Thoracic aorta (tissue), 2 donors: ENCODE results near the gene TNFRSF1A. TPM values are rescaled to one million over a fixed set of nuclear protein-coding genes. Genes with fewer than 3 reads are reported as not detected.
A peak's percentile ranks its signal among the peaks of the same experiment; 100 is the strongest.
"Not testable (repeated sequence)": the region's sequence is repeated elsewhere in the genome, so short reads cannot be mapped to it uniquely, and the experiment has no call there.

Source experiments
- ATAC-seq: fragments of 150-250 bp; one replicate; pipeline ENCODE4 v1.8.0; 2017; ENCODE audit warnings: low read depth; ENCODE audit not compliant: insufficient number of reproducible peaks, low FRiP score
- DNase-seq: peaks from one replicate; pipeline ENCODE4 v3.0.0-alpha.2; 2020; ENCODE audit warnings: low spot score
- H3K27ac ChIP-seq, 2 donors: fragments of 200-600 bp; sonication (generic); 1 replicate in 1 of 2; 2 replicates in 1 of 2; pipeline ENCODE4 v1.5.1; 2016; ENCODE audit warnings: mild to moderate bottlenecking in 2 of 2, moderate library complexity in 2 of 2
- H3K27me3 ChIP-seq: fragments of 200-600 bp; sonication (generic); replicated peaks from 2 replicates; pipeline ENCODE4 v1.6.0; 2016; ENCODE audit warnings: mild to moderate bottlenecking; ENCODE audit not compliant: insufficient read depth
- H3K36me3 ChIP-seq: fragments of 200-600 bp; sonication (generic); one replicate; pipeline ENCODE4 v1.5.1; 2016
- H3K4me1 ChIP-seq, 2 donors: fragments of 200-600 bp; sonication (generic); 1 replicate in 1 of 2; 2 replicates in 1 of 2; pipeline versions ENCODE4 v1.5.1 to v1.6.0; 2016; ENCODE audit warnings: low read depth in 2 of 2, mild to moderate bottlenecking in 1 of 2; ENCODE audit not compliant: control insufficient read depth in 1 of 2
- H3K4me3 ChIP-seq: fragments of 200-600 bp; sonication (generic); 2 replicates; pipeline ENCODE4 v1.5.1; 2016; ENCODE audit warnings: mild to moderate bottlenecking
- H3K9me3 ChIP-seq: fragments of 200-600 bp; sonication (generic); 2 replicates; pipeline ENCODE4 v1.5.1; 2016
- CTCF ChIP-seq: fragments of 200-600 bp; sonication (generic); IDR thresholded peaks from one replicate; pipeline ENCODE4 v1.5.1; 2019; ENCODE audit warnings: antibody characterized with exemption
- total RNA-seq, 2 donors: library from RNA; depleted of rRNA; stranded (reverse); fragments of >200 nt; gene quantifications; one replicate each; pipeline versions ENCODE4 v1.1.0 to v1.2.3, GENCODE V29; 2016

TNFRSF1A gene
- total RNA-seq, 2 donors from 2014 or later = 311 to 384 TPM

DNA sequence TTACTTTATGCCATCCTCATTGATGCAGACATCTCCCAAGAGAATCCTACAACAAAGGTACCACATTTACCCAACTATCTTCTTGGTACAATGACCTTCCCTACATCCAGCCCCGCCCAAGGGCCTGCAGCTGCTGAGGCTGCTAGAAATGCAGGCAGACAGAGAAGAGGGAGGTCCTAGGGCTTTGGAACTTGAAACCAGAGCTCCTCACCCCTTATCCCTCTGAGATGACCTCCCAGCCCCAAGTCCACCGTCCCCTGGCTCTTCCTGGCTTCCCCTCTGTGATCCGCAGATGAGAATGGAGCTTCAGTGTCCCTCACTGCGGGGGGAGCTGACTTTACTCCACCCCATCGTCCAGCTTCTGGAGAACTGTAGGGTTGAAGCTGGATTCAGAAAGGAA lies 1.6 kb upstream of the TNFRSF1A start:
- H3K27me3 ChIP-seq = no peaks in the 10 kb centered on the region
- no peak overlapping the region for H3K4me3 ChIP-seq
- ATAC-seq (no peak), DNase-seq (no peak)
- H3K9me3 ChIP-seq = no peaks in the 10 kb centered on the region
- TF ChIP-seq CTCF = no peak
- H3K27ac ChIP-seq = peak overlapping the region; percentile 98 to 99
- peaks cover 28 to 72% of the 10 kb centered on the region in 2 donors for H3K4me1 ChIP-seq
- H3K36me3 ChIP-seq = no peaks in the 10 kb centered on the region

- Histone ChIP-seq H3K27ac (peak overlapping the region; percentile 98 to 99), H3K4me1 (peaks cover 33 to 74% of the 10 kb centered on the region in 2 donors), H3K9me3 (no peaks in the 10 kb centered on the region), H3K4me3 (peak overlapping the region; percentile 89), H3K36me3 (no peaks in the 10 kb centered on the region), H3K27me3 (no peaks in the 10 kb centered on the region)
- DNase-seq (no peak), ATAC-seq (no peak)
- no peak for TF ChIP-seq CTCF
Observed at GRCh38 chr12:6342140-6342889, 439 bp upstream of the TNFRSF1A start.

DNA sequence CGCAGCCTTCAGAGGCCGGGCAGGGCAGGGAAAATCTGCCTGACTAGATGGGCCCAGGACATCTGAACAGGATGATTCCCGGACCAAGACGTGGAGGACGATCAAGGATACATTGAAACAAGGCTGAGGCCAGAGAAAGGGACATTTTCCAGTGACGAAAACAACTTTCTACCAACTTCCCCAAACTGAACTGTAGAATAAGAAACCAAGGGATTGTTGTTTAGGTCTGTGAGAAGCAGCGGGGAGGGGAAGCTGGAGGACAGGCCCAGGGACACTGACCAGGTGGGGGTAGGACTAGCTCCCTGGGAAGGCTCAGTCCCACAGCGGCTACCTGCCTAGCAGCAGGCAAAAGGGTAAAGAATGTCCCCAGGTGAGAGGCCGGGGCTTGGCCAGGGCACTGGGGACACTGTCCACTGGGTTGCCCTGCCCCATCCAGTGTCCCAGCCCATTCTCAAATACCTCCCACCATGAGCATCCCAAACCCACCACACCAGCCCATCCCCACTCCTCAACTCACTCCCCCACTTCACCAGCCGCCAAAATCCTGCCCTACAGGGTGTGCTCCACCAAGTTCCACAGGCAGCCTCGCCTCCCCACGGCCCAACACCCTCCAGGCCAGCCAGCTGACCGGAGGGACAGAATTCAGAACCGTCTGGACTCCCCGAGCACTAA lies 995 bp downstream of the TNFRSF1A start:
- ATAC-seq = no peak
- no peak for TF ChIP-seq CTCF
- Histone ChIP-seq H3K4me3 (peak overlapping the region; percentile 89), H3K36me3 (no peaks in the 10 kb centered on the region), H3K27ac (peak overlapping the region; percentile 98 to 99), H3K9me3 (no peaks in the 10 kb centered on the region), H3K4me1 (peaks cover 32 to 68% of the 10 kb centered on the region in 2 donors), H3K27me3 (no peaks in the 10 kb centered on the region)
- no peak for DNase-seq

DNA sequence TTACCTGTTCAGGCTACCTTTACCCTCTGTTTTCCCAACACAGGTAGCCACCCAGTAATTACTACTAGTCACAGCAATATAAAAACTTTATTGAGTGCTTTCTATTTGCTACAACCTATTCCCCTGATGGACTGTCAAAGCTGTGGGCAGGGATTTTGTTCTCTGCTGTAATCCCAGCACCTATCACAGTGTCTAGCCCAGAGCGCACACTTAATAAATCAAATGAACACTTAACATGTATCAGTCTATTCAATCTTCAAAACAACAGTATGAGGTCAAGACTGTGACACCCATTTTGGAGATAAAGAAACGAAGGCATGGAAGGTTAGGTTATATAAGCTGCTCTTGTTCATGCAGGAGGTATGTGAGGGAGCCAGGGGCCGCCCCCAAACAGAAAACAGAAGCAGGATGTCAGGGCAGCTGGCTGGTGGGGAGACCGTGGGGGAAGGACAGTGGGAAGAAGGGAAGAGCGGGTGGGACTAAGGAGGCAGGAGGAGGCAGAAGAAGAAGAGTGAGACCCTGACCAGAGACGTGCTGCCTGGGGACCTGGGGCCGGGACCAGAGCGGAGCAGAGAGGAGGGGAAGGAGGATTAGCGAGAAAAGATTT lies 1.7 kb downstream of the TNFRSF1A start:
- H3K4me3 ChIP-seq = peak overlapping the region; percentile 89
- ATAC-seq (no peak), DNase-seq (no peak)
- H3K4me1 ChIP-seq = peaks cover 31 to 68% of the 10 kb centered on the region in 2 donors
- H3K36me3 ChIP-seq = no peaks in the 10 kb centered on the region
- TF ChIP-seq CTCF = no peak
- peak overlapping the region; percentile 98 to 99 for H3K27ac ChIP-seq
- H3K9me3 ChIP-seq = no peaks in the 10 kb centered on the region
- no peaks in the 10 kb centered on the region for H3K27me3 ChIP-seq

- Histone ChIP-seq H3K27ac (peak overlapping the region; percentile 98 to 99), H3K4me3 (peak overlapping the region; percentile 89), H3K4me1 (peaks cover 43 to 68% of the 10 kb centered on the region in 2 donors), H3K9me3 (no peaks in the 10 kb centered on the region), H3K36me3 (peaks cover 5% of the 10 kb centered on the region), H3K27me3 (no peaks in the 10 kb centered on the region)
- TF ChIP-seq CTCF = no peak
- ATAC-seq (no peak), DNase-seq (no peak)
Observed at GRCh38 chr12:6338955-6339354, 2.9 kb downstream of the TNFRSF1A start.

DNA sequence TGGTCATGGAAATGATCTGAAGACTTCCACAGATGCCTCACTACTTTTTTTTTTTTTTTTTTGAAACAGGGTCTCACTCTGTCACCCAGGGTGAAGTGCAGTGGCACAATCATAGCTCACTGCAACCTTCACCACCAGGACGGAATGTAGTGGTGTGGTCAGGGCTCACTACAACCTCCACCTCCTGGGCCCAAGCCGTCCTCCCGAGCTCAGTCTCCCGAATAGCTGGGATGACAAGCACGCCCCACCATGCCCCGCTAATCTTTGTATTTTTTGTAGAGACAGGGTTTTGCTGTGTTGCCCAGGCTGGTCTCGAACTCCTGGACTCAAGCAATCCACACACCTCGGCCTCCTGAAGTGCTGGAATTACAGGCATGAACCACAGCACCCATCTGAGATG lies 3.3 kb downstream of the TNFRSF1A start:
- not testable (repeated sequence) for DNase-seq, H3K9me3 ChIP-seq, H3K27me3 ChIP-seq, ATAC-seq, H3K36me3 ChIP-seq
- peak overlapping the region; percentile 98 to 99 for H3K27ac ChIP-seq
- peak overlapping the region; percentile 89 for H3K4me3 ChIP-seq
- peaks cover 46 to 68% of the 10 kb centered on the region in 2 donors for H3K4me1 ChIP-seq
